ENCODE results near the gene RABGEF1. TPM values are rescaled to one million over a fixed set of nuclear protein-coding genes. Genes with fewer than 3 reads are reported as not detected.
"Not testable (repeated sequence)": the region's sequence is repeated elsewhere in the genome, so short reads cannot be mapped to it uniquely, and the experiment has no call there.

RABGEF1 gene
- total and polyA plus RNA-seq, 2 donors: 16.5 to 17.0 TPM

DNA sequence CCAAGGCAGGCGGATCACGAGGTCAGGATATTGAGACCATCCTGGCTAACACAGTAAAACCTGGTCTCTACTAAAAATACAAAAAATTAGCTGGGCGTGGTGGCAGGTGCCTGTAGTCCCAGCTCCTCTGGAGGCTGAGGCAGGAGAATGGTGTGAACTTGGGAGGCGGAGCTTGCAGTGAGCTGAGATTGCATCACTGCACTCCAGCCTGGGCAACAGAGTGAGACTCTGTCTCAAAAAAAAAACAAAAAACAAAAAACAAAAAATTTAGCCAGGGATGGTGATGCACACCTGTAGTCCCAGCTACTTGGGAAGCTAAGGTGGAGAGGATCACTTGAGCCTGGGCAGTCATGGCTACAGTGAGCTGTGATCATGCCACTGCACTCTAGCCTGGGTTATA, 14.5 kb downstream of the RABGEF1 start:
- H3K9me3 ChIP-seq (ENCODE audit: control insufficient read depth in 2 of 2, insufficient read depth in 1 of 2, low read length in 1 of 2); H3K27me3 ChIP-seq (ENCODE audit: control insufficient read depth in 2 of 2, insufficient read depth in 1 of 2, low read length in 1 of 2); H3K36me3 ChIP-seq (ENCODE audit: control insufficient read depth in 2 of 2, insufficient read depth in 2 of 2, low read length in 1 of 2); H3K4me3 ChIP-seq (ENCODE audit: low read length in 2 of 2); DNase-seq (ENCODE audit: low read depth in 6 of 9, low spot score in 9 of 9); H3K4me1 ChIP-seq (ENCODE audit: control insufficient read depth in 2 of 2, insufficient read depth in 2 of 2, low read length in 2 of 2); H3K27ac ChIP-seq (ENCODE audit: low read depth in 1 of 2, low read length in 1 of 2): not testable (repeated sequence)
- 99% methylated on average over 4 of the region's 4 CpGs for WGBS

DNA sequence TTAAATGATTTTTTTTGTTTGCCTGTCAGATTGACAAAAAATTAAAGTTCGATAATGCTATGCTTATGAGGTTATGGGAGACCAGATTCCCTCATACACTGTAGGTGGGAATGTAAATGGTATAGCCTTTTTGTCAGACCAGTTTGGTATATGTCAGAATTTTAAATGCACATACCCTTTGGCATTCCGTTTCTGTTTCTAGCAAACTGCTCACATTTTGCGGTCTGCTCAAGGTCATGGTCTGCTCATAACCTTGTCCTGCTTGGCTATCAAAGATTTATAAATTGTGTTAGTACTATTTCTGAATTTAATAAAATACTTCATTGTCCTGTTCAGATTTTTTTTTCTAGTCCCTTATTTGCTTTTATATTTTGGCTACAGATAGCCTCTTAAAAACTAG, 15.7 kb downstream of the RABGEF1 start:
- not testable (repeated sequence) for H3K4me1 ChIP-seq (ENCODE audit: control insufficient read depth in 2 of 2, insufficient read depth in 2 of 2, low read length in 2 of 2); H3K27ac ChIP-seq (ENCODE audit: low read depth in 1 of 2, low read length in 1 of 2); DNase-seq (ENCODE audit: low read depth in 6 of 9, low spot score in 9 of 9); H3K36me3 ChIP-seq (ENCODE audit: control insufficient read depth in 2 of 2, insufficient read depth in 2 of 2, low read length in 1 of 2); H3K27me3 ChIP-seq (ENCODE audit: control insufficient read depth in 2 of 2, insufficient read depth in 1 of 2, low read length in 1 of 2); H3K9me3 ChIP-seq (ENCODE audit: control insufficient read depth in 2 of 2, insufficient read depth in 1 of 2, low read length in 1 of 2); H3K4me3 ChIP-seq (ENCODE audit: low read length in 2 of 2)
- 98% methylated on average over 3 of the region's 3 CpGs for WGBS

DNA sequence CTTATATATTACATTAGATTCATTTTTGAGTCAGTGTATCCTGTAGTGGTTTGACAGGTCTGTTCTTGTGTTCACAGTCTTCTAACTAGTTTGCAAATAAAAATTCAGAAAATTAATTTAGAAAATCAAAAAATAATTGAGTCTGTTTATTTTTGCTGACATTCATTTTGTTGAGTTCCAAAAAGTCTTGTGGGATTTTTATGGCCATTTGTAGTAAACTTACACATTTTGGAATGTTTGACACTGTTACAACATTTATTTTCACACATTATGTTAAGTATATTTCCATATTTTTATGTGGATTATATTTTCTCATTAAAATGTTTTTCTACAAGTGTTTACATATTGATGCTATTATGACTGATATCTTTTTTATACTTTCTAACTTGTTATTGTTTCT, 16.4 kb downstream of the RABGEF1 start:
- no peaks in the 10 kb centered on the region for H3K4me1 ChIP-seq (ENCODE audit: control insufficient read depth in 2 of 2, insufficient read depth in 2 of 2, low read length in 2 of 2)
- peaks cover 0 to 2% of the 10 kb centered on the region in 2 donors for H3K36me3 ChIP-seq (ENCODE audit: control insufficient read depth in 2 of 2, insufficient read depth in 2 of 2, low read length in 1 of 2)
- no peak overlapping the region for H3K4me3 ChIP-seq (ENCODE audit: low read length in 2 of 2)
- H3K27me3 ChIP-seq (ENCODE audit: control insufficient read depth in 2 of 2, insufficient read depth in 1 of 2, low read length in 1 of 2): no peaks in the 10 kb centered on the region
- H3K9me3 ChIP-seq (ENCODE audit: control insufficient read depth in 2 of 2, insufficient read depth in 1 of 2, low read length in 1 of 2): no peaks in the 10 kb centered on the region
- DNase-seq (ENCODE audit: low read depth in 6 of 9, low spot score in 9 of 9): no peak
- no peak overlapping the region for H3K27ac ChIP-seq (ENCODE audit: low read depth in 1 of 2, low read length in 1 of 2)

DNA sequence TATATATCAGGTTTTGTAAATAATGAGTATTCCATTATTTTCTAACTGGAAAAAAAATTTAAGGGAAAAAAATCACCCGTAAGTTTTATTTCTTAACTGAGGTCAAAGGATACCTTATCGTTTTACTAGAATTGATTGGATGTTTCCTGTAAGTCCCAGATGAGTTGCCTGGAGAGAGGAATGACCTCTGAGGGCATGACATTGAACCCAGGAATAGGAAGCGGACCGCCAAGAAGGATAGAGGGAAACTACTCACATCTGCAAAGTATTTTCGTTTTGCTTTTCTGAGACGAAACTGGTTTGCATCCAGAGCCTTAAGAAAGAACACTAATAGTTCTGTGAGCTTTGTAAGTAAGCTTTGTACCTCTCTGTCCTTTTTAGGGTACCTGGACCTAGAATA, 17.4 kb downstream of the RABGEF1 start:
- Histone ChIP-seq H3K4me3 (ENCODE audit: low read length in 2 of 2) (no peak overlapping the region), H3K27ac (ENCODE audit: low read depth in 1 of 2, low read length in 1 of 2) (no peak overlapping the region), H3K27me3 (ENCODE audit: control insufficient read depth in 2 of 2, insufficient read depth in 1 of 2, low read length in 1 of 2) (no peaks in the 10 kb centered on the region), H3K9me3 (ENCODE audit: control insufficient read depth in 2 of 2, insufficient read depth in 1 of 2, low read length in 1 of 2) (no peaks in the 10 kb centered on the region), H3K36me3 (ENCODE audit: control insufficient read depth in 2 of 2, insufficient read depth in 2 of 2, low read length in 1 of 2) (peaks cover 2 to 3% of the 10 kb centered on the region in 2 donors), H3K4me1 (ENCODE audit: control insufficient read depth in 2 of 2, insufficient read depth in 2 of 2, low read length in 2 of 2) (no peaks in the 10 kb centered on the region)
- DNase-seq (ENCODE audit: low read depth in 6 of 9, low spot score in 9 of 9): no peak
- WGBS: 97% methylated on average over 6 of the region's 6 CpGs

DNA sequence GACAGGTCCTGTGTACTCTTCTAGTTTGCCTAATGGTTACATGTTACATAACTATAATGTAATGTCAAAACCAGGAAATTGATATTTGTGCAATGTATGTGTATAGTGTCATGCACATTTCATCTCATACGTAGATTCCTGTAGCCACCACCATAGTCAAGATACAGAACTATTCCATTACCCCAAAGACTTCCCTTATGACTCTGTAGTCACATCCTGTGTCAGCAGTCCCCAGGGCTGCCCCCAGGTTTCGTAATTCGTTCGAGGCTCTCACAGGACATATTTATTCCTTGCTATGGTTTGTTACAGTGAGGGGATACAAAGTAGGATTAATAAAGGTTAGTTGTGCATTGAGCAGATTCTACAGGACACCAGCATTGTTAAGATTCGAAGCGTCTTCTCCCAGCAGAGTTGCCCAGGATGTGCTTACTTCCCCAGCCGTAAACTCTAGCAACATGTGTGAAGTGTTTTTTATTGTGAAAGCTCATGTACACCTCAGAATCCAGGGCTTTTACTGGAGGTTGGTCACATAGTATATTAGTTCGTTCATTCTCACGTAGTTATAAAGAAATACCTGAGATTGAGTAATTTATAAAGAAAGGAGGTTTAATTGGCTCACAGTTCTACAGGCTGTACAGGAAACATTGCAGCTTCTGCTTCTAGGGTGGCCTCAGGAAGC, 18.6 kb downstream of the RABGEF1 start:
- WGBS: 96% methylated on average over 9 of the region's 9 CpGs
- H3K9me3 ChIP-seq (ENCODE audit: control insufficient read depth in 2 of 2, insufficient read depth in 1 of 2, low read length in 1 of 2): no peaks in the 10 kb centered on the region
- no peaks in the 10 kb centered on the region for H3K4me1 ChIP-seq (ENCODE audit: control insufficient read depth in 2 of 2, insufficient read depth in 2 of 2, low read length in 2 of 2)
- DNase-seq (ENCODE audit: low read depth in 6 of 9, low spot score in 9 of 9): no peak
- H3K27ac ChIP-seq (ENCODE audit: low read depth in 1 of 2, low read length in 1 of 2): no peak overlapping the region
- peaks cover 2 to 3% of the 10 kb centered on the region in 2 donors for H3K36me3 ChIP-seq (ENCODE audit: control insufficient read depth in 2 of 2, insufficient read depth in 2 of 2, low read length in 1 of 2)
- H3K4me3 ChIP-seq (ENCODE audit: low read length in 2 of 2): no peak overlapping the region
- H3K27me3 ChIP-seq (ENCODE audit: control insufficient read depth in 2 of 2, insufficient read depth in 1 of 2, low read length in 1 of 2): no peaks in the 10 kb centered on the region

DNA sequence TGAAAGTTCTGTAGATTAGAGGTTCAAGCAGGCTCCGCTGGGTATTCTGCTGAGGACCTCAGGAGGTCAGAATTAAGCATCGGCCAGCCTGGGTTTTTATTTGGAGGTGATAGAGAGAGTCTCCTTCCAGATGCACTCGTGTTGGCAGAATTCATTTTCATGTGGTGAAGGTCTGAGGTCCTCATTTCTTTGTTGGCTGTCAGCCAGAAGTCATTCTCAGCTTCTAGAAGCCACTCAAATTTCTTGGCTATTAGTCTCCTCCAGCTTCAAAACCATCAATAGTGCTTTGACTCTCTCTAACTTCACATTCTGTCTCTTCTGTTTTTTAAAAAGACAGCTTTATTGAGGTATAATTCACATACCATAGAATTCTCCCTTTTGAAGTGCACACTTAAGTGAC, 22.6 kb downstream of the RABGEF1 start:
- H3K9me3 ChIP-seq (ENCODE audit: control insufficient read depth in 2 of 2, insufficient read depth in 1 of 2, low read length in 1 of 2); DNase-seq (ENCODE audit: low read depth in 6 of 9, low spot score in 9 of 9); H3K27me3 ChIP-seq (ENCODE audit: control insufficient read depth in 2 of 2, insufficient read depth in 1 of 2, low read length in 1 of 2); H3K4me1 ChIP-seq (ENCODE audit: control insufficient read depth in 2 of 2, insufficient read depth in 2 of 2, low read length in 2 of 2); H3K4me3 ChIP-seq (ENCODE audit: low read length in 2 of 2); H3K27ac ChIP-seq (ENCODE audit: low read depth in 1 of 2, low read length in 1 of 2); H3K36me3 ChIP-seq (ENCODE audit: control insufficient read depth in 2 of 2, insufficient read depth in 2 of 2, low read length in 1 of 2): not testable (repeated sequence)
- 90% methylated on average over 3 of the region's 3 CpGs for WGBS

DNA sequence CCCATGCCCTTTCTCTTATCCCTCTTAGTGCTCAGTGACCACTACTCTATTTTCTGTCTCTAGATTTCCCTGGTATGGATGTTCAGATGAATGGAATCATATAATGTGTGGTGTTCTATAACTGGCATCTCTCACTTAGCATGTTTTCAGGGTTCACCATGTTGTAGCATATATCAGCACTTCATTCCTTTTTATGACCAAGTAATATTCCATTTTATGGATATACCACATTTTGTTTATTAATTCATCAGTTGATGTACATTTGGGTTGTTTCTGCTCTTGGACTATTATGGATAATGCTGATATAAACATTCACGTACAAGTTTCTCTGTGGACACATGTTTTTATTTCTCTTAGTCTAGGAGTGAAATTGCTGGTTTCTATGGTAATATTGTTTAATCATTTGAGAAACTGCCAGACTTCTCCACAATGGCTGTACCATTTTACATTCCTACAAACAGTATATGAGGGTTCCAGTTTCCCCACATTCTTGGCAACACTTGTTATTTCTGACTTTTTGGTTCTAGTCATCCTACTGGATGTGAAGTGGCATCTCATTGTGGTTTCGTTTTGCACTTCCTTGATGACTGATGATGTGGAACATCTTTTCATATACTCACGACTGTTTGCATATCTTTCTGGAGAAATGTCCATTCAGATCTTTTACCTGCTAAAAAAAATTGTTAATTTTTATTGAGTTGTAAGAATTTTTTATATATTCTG, 23.3 kb downstream of the RABGEF1 start:
- H3K4me3 ChIP-seq (ENCODE audit: low read length in 2 of 2); H3K4me1 ChIP-seq (ENCODE audit: control insufficient read depth in 2 of 2, insufficient read depth in 2 of 2, low read length in 2 of 2); H3K27me3 ChIP-seq (ENCODE audit: control insufficient read depth in 2 of 2, insufficient read depth in 1 of 2, low read length in 1 of 2); H3K27ac ChIP-seq (ENCODE audit: low read depth in 1 of 2, low read length in 1 of 2); H3K36me3 ChIP-seq (ENCODE audit: control insufficient read depth in 2 of 2, insufficient read depth in 2 of 2, low read length in 1 of 2); H3K9me3 ChIP-seq (ENCODE audit: control insufficient read depth in 2 of 2, insufficient read depth in 1 of 2, low read length in 1 of 2); DNase-seq (ENCODE audit: low read depth in 6 of 9, low spot score in 9 of 9): not testable (repeated sequence)
- WGBS: 80% methylated on average over 3 of the region's 3 CpGs

DNA sequence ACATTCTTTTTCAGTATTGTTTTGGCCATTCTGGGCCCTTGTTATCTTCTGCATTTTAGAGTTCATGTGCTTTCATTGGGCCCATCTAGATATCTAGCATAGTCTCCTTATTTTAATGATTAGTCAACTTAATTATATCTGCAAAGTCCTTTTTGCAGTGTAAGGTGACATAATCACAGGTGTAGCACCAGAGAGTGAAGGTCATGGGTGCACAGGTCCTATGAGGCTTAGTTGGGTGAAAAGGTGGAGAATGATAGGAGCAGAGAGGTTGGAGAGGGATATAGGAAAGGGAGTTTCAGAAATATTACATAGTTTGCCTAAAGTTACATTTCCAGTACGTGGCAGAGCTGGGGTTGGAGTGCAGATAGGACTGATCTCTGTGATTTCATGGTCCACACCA, 24.4 kb downstream of the RABGEF1 start:
- H3K27me3 ChIP-seq (ENCODE audit: control insufficient read depth in 2 of 2, insufficient read depth in 1 of 2, low read length in 1 of 2); H3K4me3 ChIP-seq (ENCODE audit: low read length in 2 of 2); H3K36me3 ChIP-seq (ENCODE audit: control insufficient read depth in 2 of 2, insufficient read depth in 2 of 2, low read length in 1 of 2); DNase-seq (ENCODE audit: low read depth in 6 of 9, low spot score in 9 of 9); H3K27ac ChIP-seq (ENCODE audit: low read depth in 1 of 2, low read length in 1 of 2); H3K9me3 ChIP-seq (ENCODE audit: control insufficient read depth in 2 of 2, insufficient read depth in 1 of 2, low read length in 1 of 2); H3K4me1 ChIP-seq (ENCODE audit: control insufficient read depth in 2 of 2, insufficient read depth in 2 of 2, low read length in 2 of 2): not testable (repeated sequence)
- WGBS: no CpG with 5 or more reads among the region's 1 CpG

DNA sequence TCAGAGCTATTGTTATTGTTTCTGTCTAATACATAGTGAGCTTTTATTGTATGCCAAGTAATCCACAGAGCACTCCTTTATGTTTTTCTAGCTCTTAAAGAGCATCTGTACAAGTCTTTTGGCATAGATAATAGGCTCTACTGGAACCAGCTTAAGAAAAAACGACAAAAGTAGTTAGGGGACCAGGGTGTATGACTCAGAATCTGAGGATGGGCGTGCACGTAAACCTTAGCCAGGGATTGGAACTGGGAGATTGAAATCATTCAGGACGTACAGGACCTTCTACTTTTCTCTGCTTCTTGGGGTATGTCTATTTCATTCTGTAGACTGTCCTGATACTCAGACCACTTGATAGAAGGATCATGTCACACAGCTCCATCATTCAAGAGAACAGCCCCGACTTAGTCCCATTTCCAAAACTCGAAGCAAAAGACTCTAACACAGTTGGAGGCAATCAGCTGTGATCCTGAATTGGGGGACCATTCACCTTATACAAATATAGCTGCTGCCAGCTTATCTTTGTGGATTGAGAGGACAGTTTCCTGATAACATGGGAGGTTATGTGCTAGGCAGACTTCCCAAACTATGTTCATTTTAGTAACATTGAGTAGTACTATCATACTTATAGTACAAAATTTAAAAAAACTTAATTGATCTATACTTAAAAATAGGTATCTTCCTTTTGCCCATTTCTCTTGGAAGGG, 24.9 kb downstream of the RABGEF1 start:
- not testable (repeated sequence) for H3K27ac ChIP-seq (ENCODE audit: low read depth in 1 of 2, low read length in 1 of 2); DNase-seq (ENCODE audit: low read depth in 6 of 9, low spot score in 9 of 9); H3K4me3 ChIP-seq (ENCODE audit: low read length in 2 of 2); H3K27me3 ChIP-seq (ENCODE audit: control insufficient read depth in 2 of 2, insufficient read depth in 1 of 2, low read length in 1 of 2); H3K9me3 ChIP-seq (ENCODE audit: control insufficient read depth in 2 of 2, insufficient read depth in 1 of 2, low read length in 1 of 2); H3K36me3 ChIP-seq (ENCODE audit: control insufficient read depth in 2 of 2, insufficient read depth in 2 of 2, low read length in 1 of 2)
- peaks cover 4 to 10% of the 10 kb centered on the region in 2 donors for H3K4me1 ChIP-seq (ENCODE audit: control insufficient read depth in 2 of 2, insufficient read depth in 2 of 2, low read length in 2 of 2)
- 57% methylated on average over 5 of the region's 6 CpGs for WGBS
